Superior temporal gyrus (tissue), 1 donor: Measurements from ENCODE around the gene CEP170B.
"Not testable (repeated sequence)": the region's sequence is repeated elsewhere in the genome, so short reads cannot be mapped to it uniquely, and the experiment has no call there.

Source experiments
- DNase-seq: peaks from one replicate; pipeline ENCODE4 v3.0.0-alpha.2; 2016; ENCODE audit errors: extremely low spot score

Gene CEP170B

DNA sequence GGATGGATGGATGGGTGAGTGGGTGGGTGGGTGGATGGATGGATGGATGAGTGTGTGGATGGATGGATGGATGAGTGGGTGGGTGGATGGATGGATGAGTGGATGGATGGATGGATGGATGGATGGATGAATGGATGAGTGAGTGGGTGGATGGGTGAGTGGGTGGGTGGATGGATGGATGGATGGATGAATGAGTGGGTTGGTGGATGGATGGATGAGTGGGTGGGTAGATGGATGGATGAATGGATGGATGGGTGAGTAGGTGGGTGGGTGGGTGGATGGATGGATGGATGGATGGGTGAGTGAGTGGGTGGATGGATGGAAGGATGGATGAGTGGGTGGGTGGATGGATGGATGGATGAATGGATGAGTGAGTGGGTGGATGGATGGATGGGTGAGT is 25.2 kb downstream of the CEP170B start:
- not testable (repeated sequence) for DNase-seq

GRCh38 chr14:104891121-104891551 is 26.1 kb downstream of the CEP170B start:
- DNase-seq, result no peak

DNA sequence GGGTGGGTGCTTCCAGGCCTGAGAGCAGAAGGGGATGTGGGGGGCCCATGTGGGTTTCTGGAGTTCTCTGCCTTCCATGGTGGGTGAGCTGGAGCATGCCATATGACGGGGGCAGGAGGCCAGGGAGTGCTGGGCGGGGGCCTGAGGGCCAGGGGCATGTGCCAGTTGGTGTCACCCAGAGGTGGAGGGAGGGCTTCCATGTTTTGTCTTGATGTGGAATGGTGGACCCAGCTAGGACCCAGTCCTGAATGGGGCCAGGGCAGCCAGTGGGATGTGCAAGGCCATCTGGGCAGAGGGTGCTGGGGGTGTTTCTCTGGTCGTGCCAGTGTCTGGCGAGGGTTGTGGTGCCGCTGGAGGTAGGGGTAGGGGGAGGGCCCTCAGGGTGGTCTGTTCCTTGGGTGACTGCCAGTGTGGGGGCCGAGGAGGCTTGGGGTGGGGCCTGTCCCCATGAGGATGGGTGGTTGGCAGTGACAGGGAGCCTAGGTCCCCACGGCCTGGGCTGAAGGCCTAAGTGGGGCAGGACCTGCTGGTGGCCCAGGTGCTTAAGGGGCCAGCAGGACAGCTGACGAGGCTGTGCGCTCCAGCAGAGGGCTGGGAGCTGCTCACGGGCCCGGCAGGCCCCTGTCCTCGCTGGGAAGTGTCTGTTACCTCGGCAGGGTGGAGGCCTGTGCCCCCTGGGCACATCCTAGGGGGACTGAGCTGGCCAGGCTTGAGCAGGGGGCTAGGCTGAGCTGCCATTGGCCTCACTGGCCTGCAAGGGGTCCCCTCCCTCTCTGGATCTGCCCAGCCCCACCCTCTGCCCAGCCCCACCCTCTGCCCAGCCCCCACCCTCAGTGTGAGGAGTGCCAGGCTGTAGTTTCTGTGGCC is 26.8 kb downstream of the CEP170B start:
- DNase-seq, result no peak

- DNase-seq, result no peak
These were observed 27.7 kb downstream of the CEP170B start for GRCh38 chr14:104892531-104893434.

DNA sequence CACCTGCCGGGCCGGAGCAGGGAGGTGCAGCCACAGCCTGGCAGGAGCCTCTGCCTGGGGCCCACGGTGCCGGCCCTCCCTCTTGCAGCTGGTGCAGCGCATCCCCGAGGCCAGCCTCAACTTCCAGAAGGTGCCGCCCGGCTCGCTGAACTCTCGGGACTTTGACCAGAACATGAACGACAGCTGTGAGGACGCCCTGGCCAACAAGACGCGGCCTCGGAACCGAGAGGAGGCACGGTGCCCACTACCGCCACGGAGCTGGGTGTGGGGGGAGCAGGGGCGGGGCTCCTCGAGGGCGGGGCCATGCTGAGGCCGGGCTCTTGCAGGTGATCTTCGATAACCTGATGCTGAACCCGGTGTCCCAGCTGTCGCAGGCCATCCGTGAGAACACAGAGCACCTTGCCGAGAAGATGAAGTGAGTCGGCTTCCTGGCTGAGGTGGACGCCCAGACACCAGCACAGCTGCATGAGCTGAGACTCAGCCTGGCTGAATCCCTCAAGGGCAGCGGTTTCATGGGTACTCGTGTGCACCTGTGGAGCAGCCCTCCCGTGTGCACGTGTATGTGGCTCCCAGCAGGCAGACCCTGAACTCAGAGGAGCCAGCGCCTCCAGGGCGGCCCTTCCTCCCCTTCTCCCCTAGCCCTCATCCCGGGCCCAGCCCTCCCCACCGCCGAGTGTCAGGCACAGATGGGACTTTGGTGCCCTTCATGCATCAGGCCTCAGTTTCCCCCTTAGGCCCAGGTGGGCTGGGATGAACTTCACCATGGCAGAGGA is 28.6 kb downstream of the CEP170B start:
- DNase-seq, result no peak

DNA sequence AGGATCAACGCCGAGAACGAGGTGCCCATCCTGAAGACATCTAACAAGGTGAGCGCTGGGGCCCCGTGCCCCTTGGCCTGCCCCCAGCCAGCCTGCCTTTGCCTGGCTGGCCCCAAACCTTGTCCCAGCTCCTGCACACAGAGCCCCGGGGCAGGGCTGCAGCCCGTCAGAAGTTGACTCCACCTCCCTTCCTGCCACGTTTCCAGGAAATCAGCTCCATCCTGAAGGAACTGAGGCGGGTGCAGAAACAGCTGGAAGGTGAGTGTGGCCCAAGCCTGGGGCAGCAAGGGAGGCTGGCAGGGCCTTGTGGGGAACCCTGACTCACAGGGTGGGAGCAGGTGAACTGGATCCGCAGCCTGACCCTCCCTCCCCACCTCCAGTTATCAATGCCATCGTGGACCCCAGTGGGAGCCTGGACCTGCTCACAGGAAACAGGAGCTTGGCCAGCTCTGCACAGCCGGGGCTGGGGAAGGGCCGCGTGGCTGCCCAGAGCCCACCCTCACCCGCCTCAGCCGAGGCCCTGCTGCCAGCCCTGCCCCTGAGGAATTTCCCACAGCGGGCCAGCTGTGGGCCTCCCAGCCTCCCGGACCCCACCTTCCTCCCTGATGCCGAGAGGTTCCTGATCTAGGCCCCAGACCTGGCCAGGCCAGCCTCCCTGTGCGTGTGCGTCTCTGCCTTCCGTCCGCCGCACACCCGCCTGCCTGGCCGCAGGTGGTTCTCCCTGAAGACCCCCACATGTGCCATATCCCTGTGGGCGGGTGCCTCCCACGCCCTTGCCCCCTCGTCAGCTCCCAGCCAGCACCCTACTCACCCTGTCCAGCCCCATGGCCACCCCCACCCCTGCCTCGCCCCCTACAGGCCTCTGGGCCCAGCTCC is 29.5 kb downstream of the CEP170B start:
- no peak for DNase-seq

DNA sequence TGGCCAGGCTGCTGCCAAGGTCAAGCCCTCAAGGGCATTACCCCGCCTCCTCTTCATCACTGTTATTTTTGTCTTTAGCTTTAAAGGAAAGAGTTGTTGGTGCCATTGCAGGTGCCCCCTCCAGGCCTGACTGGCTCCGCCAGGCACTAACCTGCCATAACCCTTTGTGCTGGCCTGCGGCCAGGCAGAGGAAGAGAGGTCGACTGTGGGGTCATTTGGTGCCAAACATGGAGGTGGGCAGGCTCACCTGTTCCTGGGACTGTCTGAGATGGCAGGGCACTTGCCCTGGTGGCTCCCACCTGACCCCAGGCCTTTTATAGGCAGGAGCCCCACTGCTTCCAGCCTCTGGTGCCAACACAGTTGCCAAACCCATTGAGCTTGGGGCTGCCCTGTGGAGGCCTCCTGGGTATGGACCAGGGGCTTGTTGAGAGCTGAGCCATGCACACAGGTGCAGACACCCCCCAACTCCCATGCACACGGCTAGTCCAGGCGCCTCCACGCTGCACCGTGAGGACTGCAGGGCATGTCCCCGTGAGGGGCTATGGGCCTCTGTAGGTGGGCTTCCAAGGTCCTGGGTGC is 30.2 kb downstream of the CEP170B start:
- DNase-seq, result no peak

DNA sequence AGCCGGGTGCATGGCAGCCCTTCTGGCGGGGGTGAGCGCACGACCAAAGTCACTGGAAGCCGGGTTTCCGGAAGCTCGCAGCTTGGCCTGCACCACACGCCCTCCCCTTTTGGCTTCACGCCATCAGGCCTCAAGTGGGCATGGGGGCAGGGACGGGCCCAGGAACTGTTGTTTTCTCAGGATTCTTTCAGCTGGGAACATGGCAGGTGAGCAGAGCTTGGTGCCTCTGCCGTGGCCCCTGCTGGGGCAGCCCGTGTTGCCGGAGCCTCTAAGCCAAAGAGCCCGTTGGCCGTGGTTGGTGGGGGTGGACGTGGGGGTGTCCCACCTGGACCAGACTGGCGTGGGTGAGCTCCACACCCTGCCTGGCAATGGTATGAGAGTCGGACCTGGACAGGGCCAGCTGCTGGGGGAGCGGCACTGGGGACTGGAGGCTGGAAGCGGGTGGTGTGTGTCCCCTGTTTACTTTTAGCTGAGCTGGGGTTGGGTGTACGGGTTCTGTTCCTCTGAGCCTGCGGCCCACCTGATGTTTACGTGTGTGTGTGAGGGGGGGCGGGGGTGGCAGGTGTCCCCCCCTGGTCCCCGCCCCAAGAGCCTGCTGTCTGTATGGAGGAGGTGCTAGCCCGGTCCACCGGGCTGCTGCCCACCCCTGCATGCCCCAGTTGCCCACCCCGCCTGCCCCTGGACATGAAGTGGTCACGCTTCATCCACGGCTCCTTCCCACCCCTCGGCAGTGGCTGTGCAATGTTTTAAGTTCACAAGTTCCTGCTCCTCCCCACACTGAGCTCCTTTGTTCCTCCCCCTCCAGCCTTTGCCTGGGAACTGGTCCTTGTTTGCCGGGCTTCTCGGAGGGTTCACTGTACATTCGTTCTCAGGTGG is 31.0 kb downstream of the CEP170B start:
- no peak for DNase-seq

GRCh38 chr14:104897330-104898194 is 32.5 kb downstream of the CEP170B start:
- DNase-seq, result no peak

DNA sequence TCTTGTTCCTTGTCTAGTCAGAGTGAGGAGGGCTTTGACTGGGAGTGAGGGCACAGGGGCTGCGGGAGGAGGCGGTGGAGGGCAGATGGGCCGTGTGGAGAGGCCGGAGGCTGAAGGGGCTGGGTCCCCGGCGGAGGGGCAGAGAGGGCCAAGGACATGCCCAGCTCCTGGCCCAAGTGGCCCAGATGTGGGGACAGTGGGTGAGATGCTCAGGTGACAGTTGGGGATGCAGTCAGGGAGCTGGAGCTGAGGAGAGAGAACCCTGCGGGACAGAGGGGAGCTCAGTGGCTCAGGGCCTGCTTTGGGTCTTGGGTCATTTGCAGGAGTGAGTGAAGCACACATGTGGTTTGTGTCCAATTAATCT is 33.1 kb downstream of the CEP170B start:
- no peak for DNase-seq

DNA sequence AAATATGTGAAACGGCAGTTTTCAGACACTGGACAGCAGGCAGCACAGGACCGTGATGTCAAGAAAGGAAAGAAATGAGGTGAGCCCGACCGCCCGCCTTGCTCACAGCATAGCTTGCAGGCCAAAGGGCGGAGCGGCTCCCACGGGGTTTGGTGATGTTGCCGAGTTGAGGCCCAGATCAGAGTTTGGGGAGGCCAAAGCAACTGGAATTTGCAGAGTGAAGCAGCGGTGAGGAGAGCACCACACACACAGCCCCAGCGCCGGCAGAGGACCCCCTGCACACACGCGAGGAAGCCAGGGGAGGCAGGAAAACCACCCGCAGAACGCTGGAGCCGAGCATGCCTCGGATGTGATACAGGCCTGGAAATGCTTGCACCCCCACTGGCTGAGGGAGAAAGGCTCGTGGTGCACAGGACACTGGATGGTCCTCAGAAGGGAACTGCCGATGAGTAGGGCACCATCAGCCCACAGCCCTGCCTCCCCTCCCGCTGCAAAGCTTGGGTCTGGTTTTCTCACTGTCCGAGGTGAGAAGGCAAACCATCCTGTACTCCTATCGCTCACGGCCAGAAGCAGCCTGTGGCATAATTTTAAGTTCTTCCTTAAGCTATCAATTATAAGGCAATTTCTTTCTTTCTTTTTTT is 33.9 kb downstream of the CEP170B start:
- DNase-seq, result no peak

GRCh38 chr14:104899781-104900180 is 34.7 kb downstream of the CEP170B start:
- DNase-seq, result no peak

- no peak for DNase-seq
These were observed 35.8 kb downstream of the CEP170B start for GRCh38 chr14:104900639-104901512.

GRCh38 chr14:104903990-104904389 is 38.9 kb downstream of the CEP170B start:
- no peak for DNase-seq

DNA sequence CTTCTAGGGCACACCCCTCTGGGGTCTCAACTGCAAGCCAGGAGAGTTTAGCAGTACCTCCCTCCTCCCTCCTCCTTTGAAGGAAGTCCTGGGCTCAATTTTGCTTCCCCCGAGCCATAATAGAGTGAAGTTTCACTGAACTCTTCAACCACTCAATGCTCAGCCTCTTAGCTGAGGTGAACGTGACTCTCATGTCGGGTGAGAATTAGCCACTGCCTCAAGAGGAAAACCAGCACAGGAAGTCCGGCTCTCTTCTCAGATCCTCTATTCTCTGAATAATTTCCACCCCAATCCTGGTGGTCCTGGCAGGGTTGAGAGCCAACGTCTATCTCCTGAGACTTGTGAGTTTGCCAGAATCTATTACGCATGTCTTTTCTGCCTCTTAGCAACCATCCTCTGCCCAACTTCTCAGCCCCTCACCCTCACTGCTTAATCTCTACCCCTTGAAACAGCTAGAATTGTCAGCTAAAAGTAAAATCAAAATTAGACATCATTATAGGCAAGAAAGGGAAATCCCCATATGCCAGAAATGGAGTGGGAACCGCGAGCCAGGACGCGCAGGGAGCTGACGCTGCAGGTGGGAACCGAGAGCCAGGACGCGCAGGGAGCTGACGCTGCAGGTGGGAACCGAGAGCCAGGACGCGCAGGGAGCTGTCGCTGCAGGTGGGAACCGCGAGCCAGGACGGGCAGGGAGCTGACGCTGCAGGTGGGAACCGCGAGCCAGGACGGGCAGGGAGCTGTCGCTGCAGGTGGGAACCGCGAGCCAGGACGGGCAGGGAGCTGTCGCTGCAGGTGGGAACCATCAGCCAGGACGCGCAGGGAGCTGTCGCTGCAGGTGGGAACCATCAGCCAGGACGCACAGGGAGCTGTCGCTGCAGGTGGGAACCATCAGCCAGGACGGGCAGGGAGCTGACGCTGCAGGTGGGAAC is 39.8 kb downstream of the CEP170B start:
- DNase-seq, result not testable (repeated sequence)

GRCh38 chr14:104905579-104905933 is 40.5 kb downstream of the CEP170B start:
- DNase-seq, result not testable (repeated sequence)
